ENCODE measurements around the gene CD38.
"Not testable (repeated sequence)": the region's sequence is repeated elsewhere in the genome, so short reads cannot be mapped to it uniquely, and the experiment has no call there.

CD38 gene

GRCh38 chr4:15802497-15802896 lies 24.4 kb downstream of the CD38 start:
- DNase-seq: not testable (repeated sequence)

DNA sequence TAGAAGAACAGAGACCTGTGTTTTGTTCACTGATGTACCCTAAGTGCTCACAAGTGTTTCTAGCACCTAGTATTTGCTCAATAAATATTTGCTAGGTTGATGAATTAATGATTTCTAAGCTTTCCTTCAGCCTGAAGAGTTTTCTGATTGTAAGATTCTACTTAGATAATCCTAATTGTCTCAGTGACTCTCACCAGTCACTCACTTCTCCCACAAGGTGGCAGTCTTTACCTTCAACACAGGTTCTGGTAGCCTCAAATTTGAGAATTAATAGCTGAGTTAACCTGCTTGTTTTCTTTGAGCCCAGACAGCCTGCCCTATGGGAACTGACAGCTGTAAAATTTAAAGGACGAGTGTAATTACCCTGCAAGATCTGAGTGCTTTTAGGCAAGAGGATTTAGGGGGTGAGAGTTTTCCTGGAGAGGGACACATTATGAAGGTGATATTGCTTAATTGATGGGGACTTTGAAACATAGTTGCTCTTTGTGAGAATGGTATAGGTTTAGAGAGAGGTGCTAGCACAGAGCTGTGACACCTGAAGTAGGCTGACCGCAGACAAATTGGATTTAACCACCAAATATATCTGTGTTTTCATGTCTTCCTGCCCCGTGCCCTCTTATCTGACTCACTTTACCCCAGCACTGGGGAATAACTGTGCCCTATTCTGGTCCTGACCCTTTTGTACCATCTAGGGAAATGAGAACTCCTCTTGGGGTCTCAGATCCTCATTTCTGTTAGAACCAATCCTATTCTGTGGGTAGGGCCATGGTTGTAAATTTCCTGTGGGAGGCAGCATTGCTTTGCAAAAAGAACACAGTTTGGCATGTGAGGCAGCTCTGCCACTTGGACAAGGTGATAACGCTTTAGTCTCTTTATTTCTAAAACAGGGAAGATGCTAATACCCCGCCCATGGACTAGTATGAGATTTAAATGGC lies 27.7 kb downstream of the CD38 start:
- peak; percentile 21 for DNase-seq

DNA sequence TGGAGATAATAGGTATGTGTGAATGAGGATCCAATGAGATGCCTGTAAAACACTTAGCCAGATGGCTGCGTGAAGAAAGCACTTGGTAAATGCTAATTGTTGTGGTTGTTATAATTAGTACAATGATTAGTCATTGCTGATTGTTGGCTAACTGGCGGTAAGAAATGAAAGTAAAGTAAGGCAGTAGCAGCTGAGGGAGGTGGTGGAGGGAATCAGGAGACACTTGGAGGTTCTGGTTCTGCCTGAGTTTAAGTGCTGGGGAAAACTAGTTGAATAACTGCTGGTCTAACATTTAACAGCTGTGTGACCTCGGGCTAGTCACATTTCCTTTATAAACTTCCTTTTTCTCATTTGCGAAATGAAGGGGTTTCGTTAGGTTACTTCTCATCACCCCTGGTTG lies 30.9 kb downstream of the CD38 start:
- DNase-seq: no peak

DNA sequence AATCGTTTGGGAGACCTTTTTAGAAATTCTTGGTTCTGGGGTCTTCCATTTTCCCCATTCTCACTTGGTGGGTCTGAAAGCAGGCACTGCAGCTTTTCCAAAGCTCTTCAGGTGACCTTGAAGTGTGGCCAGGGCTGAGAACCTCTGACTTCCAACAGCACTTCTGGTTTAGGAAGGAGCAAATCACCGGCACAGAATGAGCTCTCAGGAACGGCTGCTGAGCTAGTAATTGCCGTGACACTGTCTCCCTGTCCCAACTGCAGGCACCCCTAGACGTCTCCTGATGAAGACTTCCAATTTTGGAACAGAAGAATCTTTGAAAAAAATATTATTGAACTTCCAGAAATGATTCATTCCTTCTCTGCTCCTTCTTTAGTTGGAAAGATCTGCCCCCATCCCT lies 31.3 kb downstream of the CD38 start:
- no peak for DNase-seq

DNA sequence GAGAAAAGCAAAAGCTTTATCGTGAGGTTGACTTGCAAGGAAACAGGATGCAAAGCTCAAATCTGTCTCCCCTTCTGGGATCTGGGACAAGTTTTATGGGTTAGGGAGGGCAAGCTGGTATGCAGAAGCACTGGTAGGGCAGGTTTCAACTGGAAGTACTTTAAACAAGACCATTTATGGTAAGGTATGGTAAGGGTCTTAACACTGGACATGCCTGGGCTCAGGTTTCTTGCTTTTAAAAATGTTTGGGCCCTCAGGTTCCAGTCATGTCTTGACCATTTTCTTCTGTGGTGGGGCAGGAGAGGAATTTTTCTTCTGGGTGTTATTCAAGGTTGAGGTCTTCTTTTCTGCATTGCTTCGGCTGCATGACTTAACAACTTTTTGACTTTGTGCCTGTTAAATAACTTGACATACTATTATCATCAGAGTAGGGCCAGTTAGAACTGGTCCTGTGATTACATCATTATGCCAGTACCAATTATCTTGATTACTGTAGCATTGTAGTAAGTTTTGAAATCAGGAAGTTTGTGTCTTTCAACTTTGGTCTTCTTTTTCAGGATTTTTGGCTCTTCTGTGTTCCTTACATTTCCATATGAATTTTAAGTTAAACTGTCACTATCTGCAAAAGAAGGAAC lies 33.7 kb downstream of the CD38 start:
- DNase-seq: no peak

DNA sequence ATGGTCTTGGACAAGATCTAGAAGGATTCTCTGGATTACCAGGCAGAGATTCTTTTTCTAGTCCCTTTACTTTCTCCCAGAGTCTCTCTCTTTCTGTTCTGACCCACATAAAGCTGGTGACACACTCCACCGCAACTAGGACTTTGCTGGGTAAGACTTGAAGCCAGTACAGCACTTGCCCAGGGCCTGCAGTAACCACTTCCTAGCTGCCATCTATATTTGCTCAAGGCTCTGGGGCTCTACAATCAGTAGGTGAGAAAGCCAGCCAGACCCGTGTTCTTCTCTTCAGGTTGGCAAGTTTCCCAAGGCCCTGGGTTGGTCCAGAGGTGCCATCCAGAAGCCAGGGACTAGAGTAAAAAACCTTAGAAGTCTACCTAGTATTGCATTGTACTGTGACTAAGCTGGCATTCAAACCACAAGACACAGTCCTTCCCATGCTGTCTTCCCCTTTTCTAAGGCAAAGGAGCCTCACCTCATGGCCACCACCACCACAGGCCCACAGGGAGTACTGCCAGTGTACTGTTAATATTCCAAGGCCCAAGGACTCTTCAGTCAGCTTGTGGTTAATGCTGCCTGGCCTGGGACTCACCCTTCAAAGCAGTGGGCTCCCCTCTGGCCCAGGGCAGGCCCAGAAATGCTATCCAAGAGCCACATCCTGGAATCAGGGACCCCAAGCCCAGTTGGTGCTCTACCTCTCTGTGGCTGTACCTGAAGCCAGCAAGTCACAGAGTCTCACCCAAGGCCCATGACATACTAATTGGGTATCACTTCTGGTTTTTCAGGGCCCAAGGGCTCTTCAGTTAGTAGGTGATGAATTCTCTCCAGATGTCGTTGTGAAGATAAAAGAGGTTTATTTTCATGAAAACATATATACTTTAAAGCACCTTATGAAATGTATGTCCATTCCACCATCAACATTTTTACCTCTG lies 54.7 kb downstream of the CD38 start:
- DNase-seq: no peak

- no peak for DNase-seq
Observed at GRCh38 chr4:15833801-15834200, 55.7 kb downstream of the CD38 start.

GRCh38 chr4:15836362-15836761 lies 58.2 kb downstream of the CD38 start:
- no peak for DNase-seq

DNA sequence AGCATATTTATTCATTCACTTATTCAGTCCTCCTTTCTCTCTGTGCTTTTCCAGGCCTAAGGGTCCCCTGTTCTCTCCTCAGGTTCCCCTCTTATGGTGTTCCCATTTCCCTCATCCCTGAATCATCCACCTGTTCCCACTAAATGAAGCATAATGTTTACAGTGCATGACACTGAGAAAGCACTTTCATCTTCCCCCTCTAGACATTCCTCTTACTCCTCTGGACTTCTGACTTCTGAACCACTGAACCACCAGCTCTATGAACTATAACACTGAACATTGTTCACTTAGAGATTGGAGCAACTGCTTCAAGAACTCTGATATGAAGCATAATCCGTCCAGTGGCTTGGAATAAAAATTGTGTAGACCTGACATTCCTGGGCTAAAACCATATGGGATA lies 59.5 kb downstream of the CD38 start:
- DNase-seq: no peak

DNA sequence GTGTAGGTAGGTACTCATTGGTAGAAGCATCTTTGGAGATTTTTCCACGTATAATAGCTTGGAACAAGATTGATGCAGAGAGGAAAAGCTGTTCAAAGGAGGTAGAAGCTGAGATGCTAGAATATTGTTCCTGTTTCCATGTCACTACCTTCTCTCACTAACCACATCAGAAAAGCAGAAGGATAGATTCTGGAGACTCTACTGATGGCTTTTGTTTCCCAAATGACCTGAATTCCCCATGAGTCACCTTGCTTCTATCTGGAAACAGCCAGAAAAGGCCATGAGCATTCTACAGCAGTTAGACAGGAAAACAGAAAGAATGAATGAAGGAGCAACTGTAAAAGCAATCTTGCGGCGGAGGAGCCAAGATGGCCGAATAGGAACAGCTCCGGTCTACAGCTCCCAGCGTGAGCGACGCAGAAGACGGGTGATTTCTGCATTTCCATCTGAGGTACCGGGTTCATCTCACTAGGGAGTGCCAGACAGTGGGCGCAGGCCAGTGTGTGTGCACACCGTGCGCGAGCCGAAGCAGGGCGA lies 63.1 kb downstream of the CD38 start:
- DNase-seq: not testable (repeated sequence)

GRCh38 chr4:15847746-15848145 lies 69.6 kb downstream of the CD38 start:
- DNase-seq: no peak

DNA sequence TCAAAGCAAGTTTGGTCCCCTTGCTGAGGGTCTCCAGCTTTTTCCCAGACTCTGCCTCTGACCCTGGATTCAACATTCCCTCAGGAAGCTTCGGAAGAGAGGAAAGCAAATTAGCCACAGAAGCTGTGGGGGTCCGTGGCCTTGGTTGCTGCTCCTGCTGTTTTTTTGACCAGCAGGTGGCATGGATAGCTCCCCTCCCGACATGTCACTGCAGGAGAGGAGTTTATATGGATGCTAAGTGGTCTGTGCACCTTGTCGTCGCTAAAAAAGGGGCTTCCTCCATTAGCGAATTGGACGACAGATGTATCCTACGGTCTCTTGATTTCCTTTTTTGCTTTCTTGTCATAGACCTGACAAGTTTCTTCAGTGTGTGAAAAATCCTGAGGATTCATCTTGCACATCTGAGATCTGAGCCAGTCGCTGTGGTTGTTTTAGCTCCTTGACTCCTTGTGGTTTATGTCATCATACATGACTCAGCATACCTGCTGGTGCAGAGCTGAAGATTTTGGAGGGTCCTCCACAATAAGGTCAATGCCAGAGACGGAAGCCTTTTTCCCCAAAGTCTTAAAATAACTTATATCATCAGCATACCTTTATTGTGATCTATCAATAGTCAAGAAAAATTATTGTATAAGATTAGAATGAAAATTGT lies 70.2 kb downstream of the CD38 start:
- DNase-seq: no peak

DNA sequence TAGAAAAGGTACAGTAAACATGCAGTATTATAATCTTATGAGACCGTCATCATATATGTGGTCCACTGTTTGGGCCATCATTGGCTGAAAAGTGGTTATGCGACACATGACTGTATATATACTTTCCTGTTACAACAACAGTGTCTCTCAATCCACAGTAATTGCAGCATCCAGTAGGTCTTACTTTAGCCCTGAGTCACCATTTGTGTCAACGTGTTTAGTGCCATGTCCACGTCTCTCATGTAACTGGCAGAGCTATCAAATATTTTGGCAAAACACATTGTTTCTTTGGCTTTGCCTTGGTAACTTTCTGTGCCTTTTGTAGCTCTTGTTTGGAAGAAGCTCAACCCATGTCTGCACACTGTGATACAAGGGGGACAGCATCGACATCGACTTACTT lies 73.8 kb downstream of the CD38 start:
- no peak for DNase-seq

GRCh38 chr4:15852524-15852923 lies 74.4 kb downstream of the CD38 start:
- no peak for DNase-seq

DNA sequence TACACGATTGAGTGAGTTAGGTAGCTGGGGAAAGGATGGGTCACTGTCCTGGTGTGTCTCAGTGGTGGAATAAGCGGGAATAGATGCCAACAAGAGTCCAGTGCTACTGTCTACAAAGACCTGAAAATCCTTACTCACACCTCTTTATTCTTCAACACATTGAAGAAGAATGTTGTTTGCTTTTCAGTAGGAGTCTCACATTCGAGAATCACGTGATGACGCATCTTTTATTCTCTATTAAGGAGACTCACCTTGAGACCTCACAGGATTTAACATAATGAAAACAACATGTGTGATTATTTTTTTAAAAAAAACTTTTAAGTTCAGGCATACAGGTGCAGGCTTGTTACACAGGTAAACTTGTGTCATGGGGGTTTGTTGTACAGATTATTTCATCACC lies 75.2 kb downstream of the CD38 start:
- DNase-seq: no peak

DNA sequence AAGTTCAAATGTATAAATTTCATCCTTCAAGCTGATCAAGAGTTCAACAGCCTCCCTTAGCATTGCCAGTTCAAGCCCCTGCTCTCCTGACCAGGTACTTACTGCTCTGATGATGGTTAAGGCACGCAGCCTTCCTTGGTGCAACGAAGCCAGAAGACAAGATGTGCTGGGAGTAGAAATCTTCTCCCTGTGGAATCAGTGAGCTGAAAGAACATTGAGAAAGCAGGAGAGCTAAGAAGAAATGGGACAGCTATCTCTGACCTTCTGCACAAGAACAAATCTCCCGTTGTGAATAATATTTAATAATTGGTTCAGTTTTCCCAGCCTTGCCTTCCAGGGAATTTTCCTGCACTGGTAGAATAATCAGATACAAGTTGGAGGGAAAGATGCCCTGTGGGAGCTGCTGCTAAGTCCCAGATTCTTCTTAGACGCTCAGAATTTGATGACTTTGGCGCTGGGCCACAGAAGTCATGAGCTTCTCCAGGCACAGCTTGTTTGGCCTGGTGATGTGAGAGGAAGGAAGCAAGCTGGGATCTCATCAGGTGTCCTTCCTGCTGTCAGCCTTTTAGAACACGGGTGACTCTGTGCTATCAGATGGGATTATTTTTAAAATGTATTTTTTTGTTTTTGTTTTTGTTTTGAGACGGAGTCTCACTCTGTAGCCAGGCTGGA lies 77.8 kb downstream of the CD38 start:
- DNase-seq: no peak

DNA sequence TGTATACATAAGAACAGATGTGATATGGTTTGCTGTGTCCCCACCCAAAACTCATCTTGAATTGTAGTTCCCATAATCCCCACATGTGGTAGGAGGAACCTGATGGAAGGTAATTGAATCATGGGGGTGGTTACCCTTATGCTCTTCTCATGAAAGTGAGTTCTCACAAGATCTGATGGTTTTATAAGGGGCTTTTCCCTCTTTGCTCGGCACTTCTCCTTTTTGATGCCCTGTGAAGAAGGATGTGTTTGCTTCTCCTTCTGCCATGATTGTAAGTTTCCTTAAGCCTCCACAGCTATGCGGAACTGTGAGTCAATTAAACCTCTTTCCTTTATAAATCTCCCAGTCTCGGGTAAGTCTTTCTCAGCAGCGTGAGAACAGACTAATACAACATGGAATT lies 83.1 kb downstream of the CD38 start:
- not testable (repeated sequence) for DNase-seq

- DNase-seq: no peak
Observed at GRCh38 chr4:15864651-15865566, 86.8 kb downstream of the CD38 start.

- DNase-seq: no peak
Observed at GRCh38 chr4:15868111-15868510, 90.0 kb downstream of the CD38 start.

- DNase-seq: no peak
Observed at GRCh38 chr4:15868826-15869413, 90.8 kb downstream of the CD38 start.
